ENCODE data around the gene NFIC.
A peak's percentile ranks its signal among the peaks of the same experiment; 100 is the strongest.
"Not testable (repeated sequence)": the region's sequence is repeated elsewhere in the genome, so short reads cannot be mapped to it uniquely, and the experiment has no call there.

The NFIC gene

DNA sequence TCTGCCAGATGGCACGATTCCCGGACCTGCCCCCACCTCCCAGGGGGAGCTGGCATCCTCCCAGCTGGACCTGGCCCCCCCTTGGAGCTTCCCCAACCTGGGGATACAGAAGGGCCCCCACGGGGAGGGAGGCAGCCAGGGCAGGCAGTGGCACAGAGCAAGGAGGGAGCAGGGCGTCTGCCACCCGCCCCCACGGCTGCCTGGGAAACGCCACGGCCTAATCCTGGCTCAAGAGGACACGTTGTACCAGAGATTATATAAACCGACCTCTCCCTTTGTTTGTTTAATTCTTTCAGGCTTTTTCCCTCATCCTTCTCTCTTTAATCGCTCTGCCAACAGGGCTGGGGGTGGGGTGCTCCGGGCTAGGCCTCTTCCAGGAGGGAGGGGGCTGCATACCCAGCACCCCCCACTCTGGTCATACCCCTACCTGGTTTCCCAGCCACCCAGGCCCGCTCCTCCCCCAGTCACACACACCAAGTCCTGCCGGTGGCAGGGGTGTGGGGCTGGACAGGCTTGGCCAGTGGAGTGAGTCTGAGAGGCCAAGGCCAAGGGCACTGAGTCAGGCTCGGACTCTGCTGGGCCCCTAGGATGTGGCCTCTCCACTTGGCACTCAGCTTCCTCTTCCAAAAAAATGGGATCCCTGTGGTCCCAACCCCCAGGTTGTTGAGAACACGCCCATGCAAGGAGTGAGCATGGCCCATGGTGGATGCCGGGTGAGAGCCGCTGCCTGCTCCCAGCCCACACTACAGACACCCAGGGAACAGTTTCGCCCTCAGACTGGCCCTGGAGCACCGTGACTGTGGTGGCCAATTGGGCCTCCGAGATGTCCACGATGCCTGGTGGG, 29.5 kb upstream of the NFIC start:
- TF ChIP-seq, protein P1, sequence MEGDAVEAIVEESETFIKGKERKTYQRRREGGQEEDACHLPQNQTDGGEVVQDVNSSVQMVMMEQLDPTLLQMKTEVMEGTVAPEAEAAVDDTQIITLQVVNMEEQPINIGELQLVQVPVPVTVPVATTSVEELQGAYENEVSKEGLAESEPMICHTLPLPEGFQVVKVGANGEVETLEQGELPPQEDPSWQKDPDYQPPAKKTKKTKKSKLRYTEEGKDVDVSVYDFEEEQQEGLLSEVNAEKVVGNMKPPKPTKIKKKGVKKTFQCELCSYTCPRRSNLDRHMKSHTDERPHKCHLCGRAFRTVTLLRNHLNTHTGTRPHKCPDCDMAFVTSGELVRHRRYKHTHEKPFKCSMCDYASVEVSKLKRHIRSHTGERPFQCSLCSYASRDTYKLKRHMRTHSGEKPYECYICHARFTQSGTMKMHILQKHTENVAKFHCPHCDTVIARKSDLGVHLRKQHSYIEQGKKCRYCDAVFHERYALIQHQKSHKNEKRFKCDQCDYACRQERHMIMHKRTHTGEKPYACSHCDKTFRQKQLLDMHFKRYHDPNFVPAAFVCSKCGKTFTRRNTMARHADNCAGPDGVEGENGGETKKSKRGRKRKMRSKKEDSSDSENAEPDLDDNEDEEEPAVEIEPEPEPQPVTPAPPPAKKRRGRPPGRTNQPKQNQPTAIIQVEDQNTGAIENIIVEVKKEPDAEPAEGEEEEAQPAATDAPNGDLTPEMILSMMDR (IDR thresholded peaks at IDR 0.05; ENCODE audit: low read depth, low read length) = no peak
- H3K4me3 ChIP-seq (replicated peaks in 1 of 2; ENCODE audit: low read depth in 2 of 2, low read length in 2 of 2) = no peak overlapping the region
- peak; percentile 65 to 97 for DNase-seq (ENCODE audit: low read depth in 2 of 2)

- DNase-seq (ENCODE audit: low read depth in 2 of 2) = no peak
- no peak overlapping the region for H3K4me3 ChIP-seq (replicated peaks in 1 of 2; ENCODE audit: low read depth in 2 of 2, low read length in 2 of 2)
- TF ChIP-seq, protein P1 (IDR thresholded peaks at IDR 0.05; ENCODE audit: low read depth, low read length) = no peak
These were observed 27.7 kb upstream of the NFIC start for GRCh38 chr19:3338541-3339181.

GRCh38 chr19:3340340-3340739, 26.0 kb upstream of the NFIC start:
- TF ChIP-seq, protein P1 (IDR thresholded peaks at IDR 0.05; ENCODE audit: low read depth, low read length) = no peak
- no peak overlapping the region for H3K4me3 ChIP-seq (replicated peaks in 1 of 2; ENCODE audit: low read depth in 2 of 2, low read length in 2 of 2)
- no peak for DNase-seq (ENCODE audit: low read depth in 2 of 2)

DNA sequence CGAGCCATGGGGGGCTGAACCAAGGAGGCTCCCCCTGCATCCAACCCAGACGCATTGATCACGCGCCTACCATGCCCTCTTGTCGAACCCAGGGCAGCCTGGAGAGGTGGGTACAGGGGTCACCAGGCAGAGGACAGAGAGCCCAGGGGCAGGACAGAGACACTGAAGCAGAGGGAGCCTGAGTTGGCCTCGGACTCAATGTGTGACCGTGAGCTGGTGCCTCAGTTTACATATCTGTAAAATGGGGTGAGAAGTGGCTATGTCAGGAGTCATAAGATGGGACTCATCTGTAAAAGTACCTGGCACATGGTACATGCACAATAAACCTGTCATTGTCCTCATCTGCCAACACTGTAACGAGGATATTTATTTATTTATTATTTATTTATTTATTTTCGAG, 24.1 kb upstream of the NFIC start:
- H3K4me3 ChIP-seq (replicated peaks in 1 of 2; ENCODE audit: low read depth in 2 of 2, low read length in 2 of 2) = no peak overlapping the region
- DNase-seq (ENCODE audit: low read depth in 2 of 2) = no peak
- TF ChIP-seq, protein P1 (IDR thresholded peaks at IDR 0.05; ENCODE audit: low read depth, low read length) = no peak

GRCh38 chr19:3342962-3343361, 23.4 kb upstream of the NFIC start:
- H3K4me3 ChIP-seq (replicated peaks in 1 of 2; ENCODE audit: low read depth in 2 of 2, low read length in 2 of 2); DNase-seq (ENCODE audit: low read depth in 2 of 2): not testable (repeated sequence)

GRCh38 chr19:3343619-3344502, 22.5 kb upstream of the NFIC start:
- TF ChIP-seq, protein P1 (IDR thresholded peaks at IDR 0.05; ENCODE audit: low read depth, low read length) = no peak
- peak; percentile 88 to 94 for DNase-seq (ENCODE audit: low read depth in 2 of 2)
- peak overlapping the region in 1 of 2 donors; percentile 45 for H3K4me3 ChIP-seq (replicated peaks in 1 of 2; ENCODE audit: low read depth in 2 of 2, low read length in 2 of 2)

All from cardiac fibroblast (primary cell).